ENCODE measurements around the gene ENTPD6.

DNA sequence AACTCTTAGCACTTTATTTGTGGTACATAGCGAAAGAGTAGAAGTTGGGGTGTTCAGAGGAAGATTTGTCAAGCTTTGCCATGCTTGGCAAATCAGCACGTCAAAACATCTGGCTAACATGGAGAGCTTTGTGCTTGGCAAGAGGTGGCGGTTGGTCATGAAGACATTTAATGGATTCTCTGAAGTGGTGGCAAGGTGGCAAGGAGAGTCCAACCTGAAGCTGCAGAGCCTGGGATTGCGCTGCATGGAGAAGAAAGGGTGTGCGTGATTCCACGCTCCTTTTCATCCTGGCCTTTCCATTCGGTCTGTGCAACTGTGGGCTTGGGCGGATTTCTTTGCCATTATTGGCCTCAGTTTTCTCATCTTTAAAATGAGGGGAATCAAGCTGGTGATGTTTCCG, 55.5 kb downstream of the ENTPD6 start:
- TF ChIP-seq SCRT2 (tag by site-specific recombination; IDR thresholded peaks at IDR 0.05) (no peak), YY1 (tag by site-specific recombination; IDR thresholded peaks at IDR 0.05) (no peak), ZNF561 (tag by site-specific recombination; IDR thresholded peaks at IDR 0.05; ENCODE audit: borderline replicate concordance) (no peak)

Data from HEK293 (cell line).